Hepatocyte (in vitro differentiated cells): ENCODE results near the gene CXCR5.

Experiments
- CTCF ChIP-seq: fragments of 200-600 bp; sonication (generic); IDR thresholded peaks from 2 replicates; pipeline ENCODE4 v1.5.1; 2016; ENCODE audit warnings: antibody characterized with exemption, mild to moderate bottlenecking; ENCODE audit not compliant: poor library complexity
- EZH2 ChIP-seq: fragments of 200-600 bp; sonication (generic); IDR thresholded peaks from 2 replicates; pipeline ENCODE4 v1.6.1; 2016; ENCODE audit warnings: antibody characterized with exemption, mild to moderate bottlenecking, borderline replicate concordance

GRCh38 chr11:118901494-118902335 lies 18.0 kb downstream of the CXCR5 start:
- TF ChIP-seq CTCF (no peak), EZH2 (no peak)
